ENCODE results near the gene F11R. TPM values are rescaled to one million over a fixed set of nuclear protein-coding genes. Genes with fewer than 3 reads are reported as not detected.
A peak's percentile ranks its signal among the peaks of the same experiment; 100 is the strongest.
"Not testable (repeated sequence)": the region's sequence is repeated elsewhere in the genome, so short reads cannot be mapped to it uniquely, and the experiment has no call there.

Gene F11R
- total RNA-seq, 1 experiment from 2014 or later = 1.4 TPM

GRCh38 chr1:160972939-160973338 lies 48.0 kb downstream of the F11R start:
- no peak for DNase-seq (ENCODE audit: low read depth)

- DNase-seq (ENCODE audit: low read depth) = no peak
Measured at GRCh38 chr1:160971618-160972056, 49.3 kb downstream of the F11R start.

GRCh38 chr1:160963521-160963920 lies 57.4 kb downstream of the F11R start:
- DNase-seq (ENCODE audit: low read depth) = no peak

- no peak for DNase-seq (ENCODE audit: low read depth)
Measured at GRCh38 chr1:160961419-160961818, 59.5 kb downstream of the F11R start.

- DNase-seq (ENCODE audit: low read depth) = no peak
Measured at GRCh38 chr1:160956966-160957365, 64.0 kb downstream of the F11R start.

- peak; percentile 32 for DNase-seq (ENCODE audit: low read depth)
Measured at GRCh38 chr1:160954158-160955104, 66.5 kb downstream of the F11R start, which contains the start of gene ITLN2. ITLN2 (minus strand) TSS chr1:160954809; CDS start chr1:160954741, 68 bp downstream.

- no peak for DNase-seq (ENCODE audit: low read depth)
Measured at GRCh38 chr1:160953030-160953429, 67.9 kb downstream of the F11R start.

GRCh38 chr1:160952129-160952510 lies 68.8 kb downstream of the F11R start:
- DNase-seq (ENCODE audit: low read depth) = no peak

GRCh38 chr1:160951443-160952128 lies 69.4 kb downstream of the F11R start:
- peak; percentile 52 for DNase-seq (ENCODE audit: low read depth)

GRCh38 chr1:160950657-160951056 lies 70.3 kb downstream of the F11R start:
- DNase-seq (ENCODE audit: low read depth) = no peak

GRCh38 chr1:160949881-160950280 lies 71.1 kb downstream of the F11R start:
- no peak for DNase-seq (ENCODE audit: low read depth)

GRCh38 chr1:160949216-160949880 lies 71.6 kb downstream of the F11R start:
- DNase-seq (ENCODE audit: low read depth) = peak; percentile 30

GRCh38 chr1:160947174-160947759 lies 73.7 kb downstream of the F11R start:
- DNase-seq (ENCODE audit: low read depth) = not testable (repeated sequence)

GRCh38 chr1:160945881-160946280 lies 75.1 kb downstream of the F11R start:
- DNase-seq (ENCODE audit: low read depth) = peak; percentile 17

Other genes starting within 250 kb of the F11R start
- not detected in 2 replicates for gene LY9, start 225.0 kb downstream of the F11R start, total RNA-seq (2014; rRNA removed)
- not detected in 2 replicates for gene CD244, start 158.3 kb downstream of the F11R start, total RNA-seq (2014; rRNA removed)
- not detected in 2 replicates for gene ITLN1, start 136.0 kb downstream of the F11R start, total RNA-seq (2014; rRNA removed)
- not detected in 2 replicates for gene ITLN2, start 66.3 kb downstream of the F11R start, total RNA-seq (2014; rRNA removed)
- 14.7 and 27.3 TPM in 2 replicates for gene TSTD1, start 17.8 kb upstream of the F11R start, total RNA-seq (2014; rRNA removed)
- 76.0 and 83.2 TPM in 2 replicates for gene USF1, start 24.8 kb upstream of the F11R start, total RNA-seq (2014; rRNA removed)
- not detected in 2 replicates for gene ARHGAP30, start 48.7 kb upstream of the F11R start, total RNA-seq (2014; rRNA removed)
- gene NECTIN4, start 68.4 kb upstream of the F11R start, total RNA-seq (2014; rRNA removed) = 0.26 TPM in 1 of 2 replicates, not detected in the other
- 0.29 and 0.71 TPM in 2 replicates for gene KLHDC9, start 77.2 kb upstream of the F11R start, total RNA-seq (2014; rRNA removed)
- gene PFDN2, start 96.9 kb upstream of the F11R start, total RNA-seq (2014; rRNA removed) = 58.6 and 87.5 TPM in 2 replicates
- 25.6 and 28.4 TPM in 2 replicates for gene NIT1, start 97.0 kb upstream of the F11R start, total RNA-seq (2014; rRNA removed)
- 27.7 and 29.6 TPM in 2 replicates for gene DEDD, start 111.5 kb upstream of the F11R start, total RNA-seq (2014; rRNA removed)
- gene UFC1, start 132.8 kb upstream of the F11R start, total RNA-seq (2014; rRNA removed) = 50.0 and 90.6 TPM in 2 replicates
- gene USP21, start 138.3 kb upstream of the F11R start, total RNA-seq (2014; rRNA removed) = 9.1 and 15.3 TPM in 2 replicates
- 15.3 and 17.8 TPM in 2 replicates for gene PPOX, start 145.3 kb upstream of the F11R start, total RNA-seq (2014; rRNA removed)
- gene B4GALT3, start 156.4 kb upstream of the F11R start, total RNA-seq (2014; rRNA removed) = 40.4 and 42.6 TPM in 2 replicates
- gene ADAMTS4, start 177.9 kb upstream of the F11R start, total RNA-seq (2014; rRNA removed) = 5.0 and 5.4 TPM in 2 replicates
- 115 and 133 TPM in 2 replicates for gene NDUFS2, start 181.2 kb upstream of the F11R start, total RNA-seq (2014; rRNA removed)
- 0.86 and 1.2 TPM in 2 replicates for gene FCER1G, start 194.1 kb upstream of the F11R start, total RNA-seq (2014; rRNA removed)
- gene APOA2, start 202.5 kb upstream of the F11R start, total RNA-seq (2014; rRNA removed) = not detected in 2 replicates
- gene TOMM40L, start 204.9 kb upstream of the F11R start, total RNA-seq (2014; rRNA removed) = 9.8 and 12.6 TPM in 2 replicates
- gene NR1I3, start 217.1 kb upstream of the F11R start, total RNA-seq (2014; rRNA removed) = not detected in 2 replicates
- 0.17 TPM in 1 of 2 replicates, not detected in the other for gene PCP4L1, start 237.6 kb upstream of the F11R start, total RNA-seq (2014; rRNA removed)